ENCODE results near the gene CCDC78. TPM values are rescaled to one million over a fixed set of nuclear protein-coding genes. Genes with fewer than 3 reads are reported as not detected.

The CCDC78 gene
- total and polyA plus RNA-seq, 2 of the 13 experiments (the other 11 are each of a cell fraction or from before 2014, with no cell fraction given), result 0.53 to 1.5 TPM

- H3K27ac ChIP-seq (ENCODE audit: extremely low read length, insufficient read depth, low read length), result no peak overlapping the region
- no peak overlapping the region for H3K4me2 ChIP-seq (ENCODE audit: low read depth, low read length)
- CTCF ChIA-PET (ENCODE audit: low intra/inter-chr PET ratio, low total read pairs), result no interaction called here
- H2AFZ ChIP-seq (ENCODE audit: low read length), result no peak overlapping the region
- ATAC-seq (no peak), FAIRE-seq (no peak), DNase-seq (ENCODE audit: low spot score) (no peak)
- intact Hi-C loops (cut with micrococcal nuclease; ENCODE audit: unreplicated experiment), result no loop called here
- peaks cover 16% of the 10 kb centered on the region for H3K79me2 ChIP-seq (ENCODE audit: insufficient read depth, low read length)
- H4K20me1 ChIP-seq (ENCODE audit: insufficient read depth, low read length), result 0 out of 2 replicates have a peak, but pooled peaks cover 3% of the 10 kb centered on the region
- no TSS peak for BruUV-seq (replicated peaks)
- H3K4me3 ChIP-seq (replicated peaks in 1 of 3; ENCODE audit: insufficient read depth in 1 of 3, low read depth in 2 of 3, low read length in 3 of 3), result no peak overlapping the region
- in situ Hi-C loops (cut with HindIII; ENCODE audit: extremely low pct_ligation_motif_present, low pct_unique_long_range_greater_than_20kb), result no loop called here
- no peak overlapping the region for H3K9ac ChIP-seq (ENCODE audit: insufficient read depth, low read depth, low read length)
- H3K27me3 ChIP-seq (ENCODE audit: control insufficient read depth in 1 of 2, insufficient read depth in 2 of 2, low read length in 2 of 2), result no peaks in the 10 kb centered on the region; a peak in 1 of 5 replicates
- 98% methylated on average over 18 of the region's 36 CpGs for WGBS (ENCODE audit: low lambda C conversion rate)
- H3K36me3 ChIP-seq (replicated peaks in 1 of 2; ENCODE audit: control insufficient read depth in 1 of 2, insufficient read depth in 2 of 2, low read length in 2 of 2), result peaks cover 11 to 20% of the 10 kb centered on the region in 2 experiments; a peak in 4 of 5 replicates
- TF ChIP-seq POLR2A (IDR thresholded peaks at IDR 0.05; ENCODE audit: insufficient read depth in 1 of 2, low read depth in 2 of 2, low read length in 2 of 2), result peak in 1 of 2 experiments; percentile 28; a peak in 1 of 4 replicates
- no peak for TF ChIP-seq AGO1 (IDR thresholded peaks at IDR 0.05; ENCODE audit: low read depth, low read length, poor library complexity, severe bottlenecking)
- no peak for TF ChIP-seq ZNF33B (CRISPR knock-in tag; IDR thresholded peaks at IDR 0.05)
- TF ChIP-seq POLR2G (IDR thresholded peaks at IDR 0.05; ENCODE audit: low read depth, low read length), result peak; percentile 15; the same call in 1 of the 2 replicates
- peak; percentile 7 for TF ChIP-seq AGO2 (optimal IDR thresholded peaks at IDR 0.05; ENCODE audit: low read depth, low read length)
- TF ChIP-seq RXRA (CRISPR knock-in tag; IDR thresholded peaks at IDR 0.05), result no peak
- no peak for TF ChIP-seq ZC3H13 (CRISPR knock-in tag; IDR thresholded peaks at IDR 0.05)
- no peak for TF ChIP-seq SNRNP70 (IDR thresholded peaks at IDR 0.05; ENCODE audit: low read depth, low read length)
- TF ChIP-seq CEBPG (CRISPR knock-in tag; IDR thresholded peaks at IDR 0.05), result no peak
- TF ChIP-seq IRF1 (CRISPR knock-in tag; IDR thresholded peaks at IDR 0.05; ENCODE audit: low read depth), result no peak
- POLR2A ChIA-PET, result no interaction called here
- peaks cover 27% of the 10 kb centered on the region for H3K4me1 ChIP-seq (ENCODE audit: insufficient read depth, low read length)
- H3K9me3 ChIP-seq (ENCODE audit: low read length), result no peaks in the 10 kb centered on the region
These were observed 43.5 kb downstream of the CCDC78 start for GRCh38 chr16:682493-683395.
